GM12874 (cell line): ENCODE data around the gene ABI3.

Experiments
- CTCF ChIP-seq: IDR thresholded peaks from 2 replicates; pipeline ENCODE4 v1.5.1; 2011; ENCODE audit warnings: low read depth, mild to moderate bottlenecking, control low read depth, low read length, moderate library complexity; ENCODE audit not compliant: insufficient read depth

ABI3 gene

GRCh38 chr17:49266233-49266632 is 55.7 kb downstream of the ABI3 start:
- TF ChIP-seq CTCF, result no peak

GRCh38 chr17:49267912-49268311 is 57.4 kb downstream of the ABI3 start:
- no peak for TF ChIP-seq CTCF

GRCh38 chr17:49269356-49269755 is 58.8 kb downstream of the ABI3 start:
- TF ChIP-seq CTCF, result no peak
